Subcutaneous abdominal adipose tissue (tissue), 5 donors: ENCODE data around the gene SCAANT1.
A peak's percentile ranks its signal among the peaks of the same experiment; 100 is the strongest.

Experiments
- H3K27ac ChIP-seq: one replicate; pipeline ENCODE4 v1.7.0; 2013; ENCODE audit warnings: low read depth, mild to moderate bottlenecking, inconsistent platforms, low read length, moderate library complexity
- H3K27me3 ChIP-seq, 5 donors: one replicate each; pipeline ENCODE4 v1.7.0; 2013; ENCODE audit warnings: low read length in 5 of 5, inconsistent platforms in 1 of 5; ENCODE audit not compliant: control insufficient read depth in 5 of 5, insufficient read depth in 4 of 5
- H3K36me3 ChIP-seq, 5 donors: one replicate each; pipeline ENCODE4 v1.7.0; 2013; ENCODE audit warnings: low read length in 5 of 5; ENCODE audit not compliant: control insufficient read depth in 5 of 5, insufficient read depth in 5 of 5
- H3K4me1 ChIP-seq, 5 donors: one replicate each; pipeline ENCODE4 v1.7.0; 2013; ENCODE audit warnings: low read length in 5 of 5, mild to moderate bottlenecking in 3 of 5, moderate library complexity in 1 of 5; ENCODE audit not compliant: control insufficient read depth in 5 of 5, insufficient read depth in 5 of 5
- H3K4me3 ChIP-seq, 5 donors: one replicate each; pipeline ENCODE4 v1.7.0; 2013; ENCODE audit warnings: low read length in 5 of 5, low read depth in 1 of 5
- H3K9ac ChIP-seq, 5 donors: one replicate each; pipeline ENCODE4 v1.7.0; 2013; ENCODE audit warnings: low read length in 5 of 5, mild to moderate bottlenecking in 4 of 5, moderate library complexity in 3 of 5
- H3K9me3 ChIP-seq, 5 donors: one replicate each; pipeline ENCODE4 v1.7.0; 2013; ENCODE audit warnings: low read length in 5 of 5; ENCODE audit not compliant: control insufficient read depth in 5 of 5
- donor health status: healthy.
- donor health status: healthy.
- donor health status: healthy.
- donor health status: healthy.
- donor health status: healthy.

The SCAANT1 gene

DNA sequence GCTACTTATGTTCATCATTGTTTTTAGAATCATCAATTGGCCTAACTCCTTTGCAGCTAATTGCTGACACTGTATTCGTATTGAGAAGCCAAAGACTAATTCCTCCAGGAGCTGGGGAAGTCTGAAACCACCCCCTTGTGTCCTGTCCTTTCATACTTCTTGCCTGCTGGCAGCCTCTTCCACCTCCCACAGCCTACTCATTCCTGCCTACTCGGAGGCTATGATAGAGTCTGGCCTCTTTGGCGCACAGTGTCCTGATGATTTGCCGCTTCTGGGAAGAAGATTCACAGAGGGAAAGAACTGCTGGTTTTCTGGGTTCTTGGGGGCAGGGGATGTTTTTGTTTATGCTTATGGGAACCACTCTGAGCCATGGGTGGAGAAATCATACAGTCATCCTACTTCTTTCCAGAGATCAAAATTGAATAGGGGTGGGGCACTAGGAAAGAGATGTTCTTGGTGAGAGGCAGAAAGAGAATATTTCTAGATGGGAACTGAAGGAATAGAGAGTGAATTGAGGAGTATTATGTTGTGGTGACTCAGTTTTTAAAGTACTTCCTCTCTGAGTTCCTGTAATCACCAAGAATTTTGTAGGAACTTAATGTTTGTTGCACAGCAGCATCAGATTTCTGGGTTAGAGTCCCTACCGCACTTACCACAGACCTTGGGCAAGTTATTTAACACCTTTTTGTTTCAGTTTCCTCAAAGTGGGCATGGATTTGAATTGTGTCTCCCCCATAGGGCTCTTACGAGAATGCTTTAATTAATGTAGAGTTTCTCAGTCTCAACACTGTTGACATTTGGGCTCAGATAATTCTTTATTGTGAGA, 22.1 kb upstream of the SCAANT1 start:
- Histone ChIP-seq H3K27ac (no peak overlapping the region), H3K9ac (no peak overlapping the region), H3K9me3 (no peaks in the 10 kb centered on the region), H3K4me3 (no peak overlapping the region), H3K27me3 (no peaks in the 10 kb centered on the region), H3K36me3 (peaks cover 0 to 3% (median 0%) of the 10 kb centered on the region in 5 donors), H3K4me1 (peaks cover 0 to 34% (median 17%) of the 10 kb centered on the region in 5 donors)

DNA sequence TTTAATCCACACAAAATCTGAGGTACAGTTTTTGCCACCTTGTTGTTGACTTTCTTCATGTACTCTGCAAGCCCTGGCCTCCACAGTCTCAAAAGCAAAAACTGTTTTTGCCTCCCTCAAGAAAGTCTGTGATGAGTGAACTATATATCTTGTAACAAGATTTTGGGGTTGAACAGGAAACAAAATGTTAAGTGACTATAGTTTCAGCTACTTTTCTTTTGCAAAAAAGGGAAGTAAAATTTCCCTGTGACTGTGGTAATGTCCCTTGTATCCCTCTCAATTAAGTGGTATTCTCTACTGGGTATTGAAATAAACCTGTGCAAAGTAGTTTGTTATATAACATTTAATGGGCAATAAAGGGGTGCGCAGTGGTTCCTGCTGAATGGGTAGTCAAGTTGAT, 21.3 kb upstream of the SCAANT1 start:
- Histone ChIP-seq H3K4me1 (peaks cover 0 to 34% (median 17%) of the 10 kb centered on the region in 5 donors), H3K27me3 (no peaks in the 10 kb centered on the region), H3K9me3 (no peaks in the 10 kb centered on the region), H3K9ac (no peak overlapping the region), H3K27ac (peak overlapping the region; percentile 24), H3K36me3 (peaks cover 0 to 3% (median 0%) of the 10 kb centered on the region in 5 donors), H3K4me3 (no peak overlapping the region)

DNA sequence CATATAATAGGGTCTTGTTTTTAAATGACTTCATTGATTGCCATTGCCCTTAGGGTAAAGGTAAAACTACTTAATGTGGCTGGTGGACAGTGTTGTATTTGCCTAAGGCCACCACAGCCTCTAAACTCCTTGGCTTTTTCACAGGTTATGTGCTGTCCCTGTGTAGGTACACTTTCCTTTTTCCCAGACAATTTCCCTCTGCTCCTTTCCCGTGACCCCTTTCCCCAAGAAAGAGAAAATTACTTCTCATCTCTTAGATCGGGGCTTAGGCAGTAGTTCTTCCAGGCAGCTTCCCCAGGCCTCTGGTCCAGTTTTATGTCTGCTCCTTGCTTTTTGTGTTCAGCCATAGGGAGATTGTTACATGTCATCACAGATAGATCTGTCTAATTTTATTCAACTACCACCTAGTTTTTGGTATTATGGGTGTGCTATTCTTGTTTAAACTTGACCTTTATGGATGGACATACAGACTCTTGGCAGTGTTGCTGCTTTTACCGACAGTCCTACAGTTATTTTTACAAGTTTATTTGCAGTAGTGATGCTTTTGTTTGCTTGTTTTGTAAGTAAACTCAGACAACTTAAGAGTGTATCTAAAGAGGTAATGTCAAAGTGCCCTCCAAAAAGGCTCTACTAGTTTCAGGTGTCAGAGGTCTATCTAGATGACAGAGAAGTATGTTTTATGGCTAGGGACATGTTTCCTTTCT, 20.5 kb upstream of the SCAANT1 start:
- H3K4me1 ChIP-seq: peaks cover 0 to 34% (median 17%) of the 10 kb centered on the region in 5 donors
- no peaks in the 10 kb centered on the region for H3K27me3 ChIP-seq
- peaks cover 0 to 3% (median 0%) of the 10 kb centered on the region in 5 donors for H3K36me3 ChIP-seq
- peak overlapping the region; percentile 24 for H3K27ac ChIP-seq
- H3K9me3 ChIP-seq: no peaks in the 10 kb centered on the region
- peak overlapping the region in 2 of 5 donors; percentile 6 to 31 for H3K9ac ChIP-seq
- H3K4me3 ChIP-seq: no peak overlapping the region

DNA sequence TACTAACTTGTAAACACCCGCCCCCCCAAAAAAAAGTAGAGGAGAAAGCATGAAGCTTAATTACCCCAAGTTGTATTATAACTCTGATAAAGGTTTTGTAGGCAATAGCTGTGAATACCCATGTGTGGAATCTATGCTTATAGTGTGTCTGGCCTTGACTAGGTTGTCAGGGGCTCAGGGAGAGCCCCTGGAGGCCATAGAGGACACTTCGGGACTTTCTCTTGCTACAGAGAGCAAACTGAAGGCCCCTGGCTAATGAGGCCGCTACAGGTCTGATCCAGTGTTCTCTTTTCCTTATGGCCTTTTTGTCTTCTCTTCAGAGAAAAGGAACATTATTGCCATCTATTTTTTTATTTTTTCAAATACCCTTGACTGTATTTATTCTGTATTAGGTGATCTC, 19.1 kb upstream of the SCAANT1 start:
- H3K27me3 ChIP-seq: no peaks in the 10 kb centered on the region
- H3K27ac ChIP-seq: no peak overlapping the region
- peaks cover 0 to 34% (median 17%) of the 10 kb centered on the region in 5 donors for H3K4me1 ChIP-seq

DNA sequence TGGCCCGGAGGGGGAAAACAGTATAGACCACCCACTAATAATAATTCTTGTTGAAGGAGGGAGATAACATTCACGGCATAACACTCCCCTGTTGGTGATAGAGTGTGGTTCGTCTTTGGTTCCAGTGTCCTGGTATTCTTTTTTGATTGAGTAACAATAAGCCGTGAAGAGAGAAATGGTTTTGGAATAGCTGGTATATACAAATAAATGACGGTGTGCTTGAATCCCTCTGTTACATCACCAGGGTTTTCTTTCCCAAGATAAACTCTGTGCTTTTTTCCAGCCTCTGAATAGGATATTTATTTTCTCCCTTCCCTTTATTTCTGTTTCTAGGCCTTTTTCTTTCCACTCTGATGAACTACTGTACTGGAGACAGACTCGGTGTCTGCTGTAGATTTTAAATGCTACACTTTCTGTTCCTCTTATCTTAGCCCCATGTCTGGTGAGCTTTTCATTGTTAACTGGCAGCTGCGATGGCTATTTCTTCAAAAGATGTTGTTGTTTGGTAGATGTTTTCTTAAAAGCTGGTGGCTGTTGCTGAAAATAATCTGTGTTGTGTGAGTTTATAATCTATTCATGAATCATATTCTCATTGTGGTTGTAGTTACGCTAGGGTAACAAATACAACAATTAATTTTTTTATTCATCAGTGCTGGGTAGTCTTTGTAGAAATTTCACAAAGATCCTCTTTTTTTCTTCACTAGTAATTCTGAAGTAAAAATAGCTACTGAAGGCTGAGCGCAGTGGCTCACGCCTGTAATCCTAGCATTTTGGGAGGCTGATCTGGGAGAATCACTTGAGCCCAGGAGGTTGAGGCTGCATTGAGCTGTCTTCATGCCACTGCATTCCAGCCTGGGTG, 15.5 kb upstream of the SCAANT1 start:
- Histone ChIP-seq H3K27me3 (no peaks in the 10 kb centered on the region), H3K27ac (no peak overlapping the region), H3K4me3 (no peak overlapping the region), H3K9me3 (no peaks in the 10 kb centered on the region), H3K4me1 (peaks cover 0 to 18% (median 3%) of the 10 kb centered on the region in 5 donors), H3K36me3 (peaks cover 5 to 27% (median 19%) of the 10 kb centered on the region in 5 donors), H3K9ac (no peak overlapping the region)

More for the DNA sequence above, 19.1 kb upstream of the SCAANT1 start:
- Histone ChIP-seq H3K36me3 (peaks cover 0 to 7% (median 4%) of the 10 kb centered on the region in 5 donors), H3K4me3 (no peak overlapping the region), H3K9ac (no peak overlapping the region), H3K9me3 (no peaks in the 10 kb centered on the region)

DNA sequence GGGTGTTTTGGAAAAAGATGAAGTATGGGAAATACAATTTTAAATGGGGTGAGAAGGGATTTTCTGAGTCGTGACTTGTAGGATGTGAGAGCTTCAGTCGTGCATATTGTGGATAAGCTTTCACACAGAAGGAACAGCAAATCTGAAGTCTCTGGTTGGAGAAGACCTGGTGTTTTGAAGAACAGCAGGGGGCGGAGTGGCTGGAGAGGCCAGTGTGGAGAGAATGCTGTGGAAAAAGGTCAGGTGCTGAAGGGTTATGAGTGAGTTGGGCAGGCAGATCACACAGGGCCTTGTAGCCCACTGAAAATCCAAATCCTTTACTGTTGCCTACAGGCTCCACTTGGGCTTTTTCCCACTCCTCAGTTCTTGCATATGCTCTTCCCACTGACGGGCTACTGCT, 14.1 kb upstream of the SCAANT1 start:
- Histone ChIP-seq H3K9me3 (no peaks in the 10 kb centered on the region), H3K9ac (no peak overlapping the region), H3K4me3 (no peak overlapping the region), H3K27me3 (no peaks in the 10 kb centered on the region), H3K4me1 (peaks cover 0 to 9% (median 1%) of the 10 kb centered on the region in 5 donors), H3K27ac (no peak overlapping the region), H3K36me3 (peaks cover 11 to 32% (median 23%) of the 10 kb centered on the region in 5 donors)

DNA sequence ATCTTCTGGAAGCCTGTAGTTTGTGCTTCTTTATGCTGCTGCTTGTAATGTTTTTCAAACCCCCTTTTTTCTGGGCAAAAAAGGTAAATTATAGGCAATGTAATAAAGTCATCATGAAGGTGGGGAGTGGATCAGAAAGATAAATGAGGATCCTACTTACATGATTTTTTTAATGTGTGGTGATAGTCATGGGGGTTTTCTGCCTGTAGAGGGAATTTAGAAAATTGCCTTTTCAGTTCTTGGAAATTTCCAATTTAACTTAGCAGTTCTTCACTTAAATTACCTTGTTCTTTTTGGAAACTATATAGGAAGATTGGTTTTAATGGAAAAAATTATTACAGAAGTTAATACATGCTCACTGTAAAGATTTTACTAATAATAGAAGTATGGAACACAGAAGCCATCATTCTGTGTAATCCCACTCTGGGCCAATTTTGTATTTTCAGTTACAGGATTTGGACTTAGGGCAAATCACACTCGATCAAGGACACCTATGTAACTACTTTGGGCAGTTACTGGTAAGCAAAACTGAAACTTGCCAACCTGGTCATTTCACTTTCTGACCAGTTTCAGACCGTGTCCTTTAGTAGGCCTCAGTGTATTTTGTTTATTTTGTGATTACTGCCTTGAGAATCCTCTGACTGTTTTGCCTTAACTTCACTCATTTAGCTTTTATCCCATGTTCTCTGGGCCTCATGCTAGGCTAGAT, 10.5 kb upstream of the SCAANT1 start:
- Histone ChIP-seq H3K4me1 (peaks cover 0 to 14% (median 0%) of the 10 kb centered on the region in 5 donors), H3K36me3 (peaks cover 11 to 43% (median 31%) of the 10 kb centered on the region in 5 donors), H3K27ac (no peak overlapping the region)

DNA sequence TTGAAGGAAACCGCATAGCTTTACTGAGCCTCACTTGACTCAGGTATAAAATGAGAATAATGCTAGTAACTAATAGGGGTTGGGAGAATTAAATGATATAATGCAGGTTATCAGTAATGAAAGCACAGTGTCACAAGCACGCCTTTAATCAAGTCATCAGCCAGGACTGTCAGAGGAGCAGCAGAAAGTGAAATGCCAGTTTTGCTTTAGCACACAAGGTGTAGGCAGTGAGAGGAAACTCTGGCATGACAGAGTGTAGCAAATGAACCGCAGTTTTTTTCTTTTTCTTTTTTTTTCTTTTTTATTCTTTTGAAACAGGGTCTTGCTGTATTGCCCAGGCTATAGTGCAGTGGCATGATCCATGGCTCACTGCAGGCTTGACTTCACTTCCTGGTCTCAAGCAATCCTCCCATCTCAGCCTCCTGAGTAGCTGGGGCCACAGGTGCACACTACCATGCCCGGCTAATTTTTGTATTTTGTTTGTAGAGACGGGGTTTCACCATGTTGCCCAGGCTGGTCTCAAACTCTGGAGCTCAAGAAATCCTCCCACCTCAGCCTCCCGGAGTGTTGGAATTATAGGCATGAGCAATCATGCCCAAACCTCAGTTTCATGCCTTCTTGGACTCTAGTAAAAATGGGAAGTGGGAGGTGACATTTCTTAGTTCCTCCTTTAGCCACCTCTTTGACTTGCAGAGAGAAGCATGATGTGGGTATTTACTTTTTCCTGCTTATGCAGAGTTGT, 9.7 kb upstream of the SCAANT1 start:
- Histone ChIP-seq H3K4me3 (no peak overlapping the region), H3K36me3 (peaks cover 14 to 49% (median 38%) of the 10 kb centered on the region in 5 donors), H3K9ac (no peak overlapping the region), H3K27me3 (no peaks in the 10 kb centered on the region), H3K27ac (no peak overlapping the region), H3K4me1 (peaks cover 0 to 14% (median 0%) of the 10 kb centered on the region in 5 donors), H3K9me3 (no peaks in the 10 kb centered on the region)

More for the DNA sequence above, 10.5 kb upstream of the SCAANT1 start:
- no peak overlapping the region for H3K4me3 ChIP-seq
- H3K9ac ChIP-seq: no peak overlapping the region
- H3K27me3 ChIP-seq: no peaks in the 10 kb centered on the region
- no peaks in the 10 kb centered on the region for H3K9me3 ChIP-seq

DNA sequence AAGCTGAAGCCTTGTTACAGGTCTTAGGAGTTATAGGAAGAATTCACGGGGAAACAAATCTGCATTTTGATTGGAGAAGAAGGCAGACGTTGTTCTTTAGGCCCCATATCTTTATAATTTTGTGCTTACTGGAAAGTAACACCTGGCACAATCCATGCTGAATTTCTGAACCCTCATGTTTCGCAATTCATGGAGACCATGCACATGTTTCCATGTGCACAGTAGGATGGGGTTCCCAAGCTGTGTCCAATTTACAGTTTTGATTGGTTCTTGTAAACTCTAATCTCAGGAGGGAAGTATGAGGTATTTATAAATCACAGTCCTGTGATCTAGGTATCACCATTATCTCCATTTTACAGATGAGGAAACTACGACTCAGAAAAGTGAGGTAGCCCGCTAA, 7.8 kb upstream of the SCAANT1 start:
- Histone ChIP-seq H3K36me3 (peaks cover 22 to 48% (median 26%) of the 10 kb centered on the region in 5 donors), H3K9me3 (no peaks in the 10 kb centered on the region), H3K9ac (no peak overlapping the region), H3K27ac (no peak overlapping the region), H3K4me1 (peaks cover 0 to 12% (median 0%) of the 10 kb centered on the region in 5 donors), H3K27me3 (no peaks in the 10 kb centered on the region), H3K4me3 (no peak overlapping the region)
